ENCODE measurements around the gene CCN2. TPM values are rescaled to one million over a fixed set of nuclear protein-coding genes. Genes with fewer than 3 reads are reported as not detected.

Gene CCN2, protein sequence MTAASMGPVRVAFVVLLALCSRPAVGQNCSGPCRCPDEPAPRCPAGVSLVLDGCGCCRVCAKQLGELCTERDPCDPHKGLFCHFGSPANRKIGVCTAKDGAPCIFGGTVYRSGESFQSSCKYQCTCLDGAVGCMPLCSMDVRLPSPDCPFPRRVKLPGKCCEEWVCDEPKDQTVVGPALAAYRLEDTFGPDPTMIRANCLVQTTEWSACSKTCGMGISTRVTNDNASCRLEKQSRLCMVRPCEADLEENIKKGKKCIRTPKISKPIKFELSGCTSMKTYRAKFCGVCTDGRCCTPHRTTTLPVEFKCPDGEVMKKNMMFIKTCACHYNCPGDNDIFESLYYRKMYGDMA
- 5.4 TPM in 1 of 2 replicates, not detected in the other for polyA plus RNA-seq

DNA sequence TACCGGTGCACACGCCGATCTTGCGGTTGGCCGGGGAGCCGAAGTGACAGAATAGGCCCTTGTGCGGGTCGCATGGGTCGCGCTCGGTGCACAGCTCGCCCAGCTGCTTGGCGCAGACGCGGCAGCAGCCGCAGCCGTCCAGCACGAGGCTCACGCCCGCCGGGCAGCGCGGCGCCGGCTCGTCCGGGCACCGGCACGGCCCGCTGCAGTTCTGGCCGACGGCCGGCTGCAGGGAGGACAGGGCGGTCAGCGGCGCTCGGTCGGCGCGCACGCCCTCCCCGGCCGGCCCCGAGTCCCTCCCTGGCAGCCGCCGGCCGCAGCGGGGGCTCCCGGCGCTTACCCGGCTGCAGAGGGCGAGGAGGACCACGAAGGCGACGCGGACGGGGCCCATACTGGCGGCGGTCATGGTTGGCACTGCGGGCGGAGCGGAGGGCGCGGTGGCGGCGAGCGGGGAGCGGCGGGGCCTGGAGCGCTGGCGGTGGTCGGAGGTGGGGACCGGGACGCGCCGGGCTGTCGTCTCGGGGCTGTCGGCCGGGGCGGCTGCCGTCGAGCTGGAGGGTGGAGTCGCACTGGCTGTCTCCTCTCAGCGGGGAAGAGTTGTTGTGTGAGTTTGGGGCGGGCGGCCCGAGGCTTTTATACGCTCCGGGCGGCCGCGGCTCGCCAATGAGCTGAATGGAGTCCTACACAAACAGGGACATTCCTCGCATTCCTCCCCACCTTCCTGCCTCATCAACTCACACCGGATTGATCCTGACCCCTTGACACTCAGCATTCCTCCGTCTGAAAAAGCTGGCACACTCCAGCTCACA is at the start of gene CCN2:
Gene CCN2 (minus strand): TSS at position 606 of the 809 bp plus-strand sequence. CDS start 200 bp downstream, at position 406.

Other genes with a start within 250 kb of the CCN2 start
- gene OR2A4, start 250.0 kb downstream of the CCN2 start, polyA plus RNA-seq, result not detected in 2 replicates
- gene CTAGE9, start 240.4 kb downstream of the CCN2 start, polyA plus RNA-seq, result not detected in 2 replicates
- gene ENPP1, start 143.4 kb downstream of the CCN2 start, polyA plus RNA-seq, result 3.1 and 7.2 TPM in 2 replicates